ENCODE measurements around the gene ZNF829. TPM values are rescaled to one million over a fixed set of nuclear protein-coding genes. Genes with fewer than 3 reads are reported as not detected.

ZNF829 gene
- polyA plus RNA-seq, 1 donor from 2014 or later, result 1.9 TPM

GRCh38 chr19:36851898-36852297, 64.2 kb downstream of the ZNF829 start:
- Histone ChIP-seq H3K27ac (ENCODE audit: low read length) (peak overlapping the region; percentile 76), H3K79me2 (replicated peaks; ENCODE audit: insufficient read depth, low read length) (peaks cover 38% of the 10 kb centered on the region), H2AFZ (ENCODE audit: low read depth, low read length) (peak overlapping the region; percentile 100), H3K4me2 (ENCODE audit: low read length) (peak overlapping the region; percentile 72), H3K36me3 (ENCODE audit: insufficient read depth, low read length) (peaks cover 8% of the 10 kb centered on the region), H3K9me2 (ENCODE audit: insufficient read depth, low read length) (no peaks in the 10 kb centered on the region), H3K9ac (ENCODE audit: low read length) (peak overlapping the region; percentile 87), H3K9me3 (ENCODE audit: low read length) (peaks cover 9% of the 10 kb centered on the region), H4K20me1 (ENCODE audit: insufficient read depth) (no peaks in the 10 kb centered on the region), H3F3A (ENCODE audit: insufficient read depth, low read length, poor library complexity, severe bottlenecking) (peaks cover 3% of the 10 kb centered on the region), H3K27me3 (ENCODE audit: insufficient read depth, low read depth, low read length) (no peaks in the 10 kb centered on the region), H3K4me3 (ENCODE audit: low read length) (peak overlapping the region; percentile 88)
- TF ChIP-seq SMC3 (conservative IDR thresholded peaks at IDR 0.05; ENCODE audit: poor library complexity), result no peak
- no peak for TF ChIP-seq REST (IDR thresholded peaks at IDR 0.05; ENCODE audit: borderline replicate concordance)
- no peak for TF ChIP-seq EP300 (conservative IDR thresholded peaks at IDR 0.05; ENCODE audit: poor library complexity, severe bottlenecking)
- TF ChIP-seq POLR2AphosphoS5 (IDR thresholded peaks at IDR 0.05), result no peak
- TF ChIP-seq RAD21 (conservative IDR thresholded peaks at IDR 0.05), result no peak
- no peak for TF ChIP-seq MXI1 (conservative IDR thresholded peaks at IDR 0.05; ENCODE audit: poor library complexity, severe bottlenecking)
- no peak for TF ChIP-seq CTCF (IDR thresholded peaks at IDR 0.05; ENCODE audit: poor library complexity, severe bottlenecking)
- TF ChIP-seq EZH2 (IDR thresholded peaks at IDR 0.05; ENCODE audit: borderline replicate concordance, insufficient read depth, low read length, poor library complexity, severe bottlenecking), result no peak
- no peak for TF ChIP-seq TAF1 (IDR thresholded peaks at IDR 0.05; ENCODE audit: low read depth)

- peak within 1 kb of the TSS; percentile 76 for H3K27ac ChIP-seq (ENCODE audit: low read length)
- no peaks in the 10 kb centered on the region for H3K27me3 ChIP-seq (ENCODE audit: insufficient read depth, low read depth, low read length)
- H3K4me3 ChIP-seq (ENCODE audit: low read length), result peak within 1 kb of the TSS; percentile 88
- TF ChIP-seq EP300 (conservative IDR thresholded peaks at IDR 0.05; ENCODE audit: poor library complexity, severe bottlenecking) (peak; percentile 16), SMC3 (conservative IDR thresholded peaks at IDR 0.05; ENCODE audit: poor library complexity) (peak; percentile 20), MXI1 (conservative IDR thresholded peaks at IDR 0.05; ENCODE audit: poor library complexity, severe bottlenecking) (peak; percentile 54), EZH2 (IDR thresholded peaks at IDR 0.05; ENCODE audit: borderline replicate concordance, insufficient read depth, low read length, poor library complexity, severe bottlenecking) (no peak), POLR2AphosphoS5 (IDR thresholded peaks at IDR 0.05) (peak; percentile 81), REST (IDR thresholded peaks at IDR 0.05; ENCODE audit: borderline replicate concordance) (peak; percentile 58)
- peaks cover 5% of the 10 kb centered on the region for H3K36me3 ChIP-seq (ENCODE audit: insufficient read depth, low read length)
- peak within 1 kb of the TSS; percentile 100 for H2AFZ ChIP-seq (ENCODE audit: low read depth, low read length)
- no peaks in the 10 kb centered on the region for H3K9me2 ChIP-seq (ENCODE audit: insufficient read depth, low read length)
- H3K9me3 ChIP-seq (ENCODE audit: low read length), result peaks cover 9% of the 10 kb centered on the region
- H4K20me1 ChIP-seq (ENCODE audit: insufficient read depth), result no peaks in the 10 kb centered on the region
- H3K4me2 ChIP-seq (ENCODE audit: low read length), result peak within 1 kb of the TSS; percentile 94
- H3F3A ChIP-seq (ENCODE audit: insufficient read depth, low read length, poor library complexity, severe bottlenecking), result peaks cover 3% of the 10 kb centered on the region
- peaks cover 37% of the 10 kb centered on the region for H3K79me2 ChIP-seq (replicated peaks; ENCODE audit: insufficient read depth, low read length)
- H3K9ac ChIP-seq (ENCODE audit: low read length), result peak within 1 kb of the TSS; percentile 87
Measured at GRCh38 chr19:36850559-36851442, 65.3 kb downstream of the ZNF829 start, which contains the start of gene ZNF345. TSS of gene ZNF345 (plus strand) at chr19:36850876. CDS start at chr19:36876831, 25,955 bp downstream.
